SK-N-SH (cell line): ENCODE data around the gene NAALADL2. TPM values are rescaled to one million over a fixed set of nuclear protein-coding genes. Genes with fewer than 3 reads are reported as not detected.
A peak's percentile ranks its signal among the peaks of the same experiment; 100 is the strongest.

ENCODE experiments used
- CTCF ChIA-PET: fragments of 300-600, 350-600 bp; formaldehyde crosslinking; extraction: SDS; loops from one replicate; lab custom pipeline; 2021; lab: Yijun Ruan, JAX
- POLR2A ChIA-PET: fragments of 350-600 bp; sonication (Branson Sonifier 250); formaldehyde crosslinking; extraction: SDS; loops from one replicate; lab custom pipeline; 2020; ENCODE audit warnings: antibody characterized with exemption, inconsistent platforms; lab: Yijun Ruan, JAX
- DNase-seq: peaks from one replicate; pipeline ENCODE4 v3.0.0; 2012
- H2AFZ ChIP-seq: fragments of 200-600 bp; sonication (generic); 2 replicates; pipeline ENCODE4 v1.8.1; 2016; ENCODE audit warnings: antibody characterized with exemption, mild to moderate bottlenecking, low read depth
- H3F3A ChIP-seq: fragments of 200-600 bp; sonication (generic); replicated peaks from 2 replicates; pipeline ENCODE3; 2016; ENCODE audit warnings: antibody characterized with exemption, mild to moderate bottlenecking; ENCODE audit not compliant: insufficient read depth
- H3K27ac ChIP-seq, 2 experiments: fragments of 200-500 bp in 1 of 2; fragments of 200-600 bp in 1 of 2; sonication (Bioruptor generic) in 1 of 2; sonication (generic), shearing (Covaris generic) in 1 of 2; 2 replicates each; pipeline versions ENCODE4 v1.5.1 to v1.6.1; 2014 to 2016; ENCODE audit warnings: low read depth in 2 of 2, inconsistent platforms in 1 of 2, low read length in 1 of 2, mild to moderate bottlenecking in 1 of 2, mixed read lengths in 1 of 2
- H3K27me3 ChIP-seq: fragments of 200-600 bp; sonication (generic), shearing (Covaris generic); 2 replicates; pipeline ENCODE4 v1.6.1; 2016; ENCODE audit warnings: mixed run types; ENCODE audit not compliant: insufficient read depth
- H3K36me3 ChIP-seq, 2 experiments: fragments of 200-500 bp in 1 of 2; fragments of 200-600 bp in 1 of 2; sonication (Bioruptor generic) in 1 of 2; sonication (generic) in 1 of 2; replicated peaks in 1 of 2; 2 replicates each; pipeline versions ENCODE3 to v1.5.1; 2014 to 2016; ENCODE audit warnings: low read length in 1 of 2, mild to moderate bottlenecking in 1 of 2; ENCODE audit not compliant: insufficient read depth in 2 of 2, control insufficient read depth in 1 of 2
- H3K4me1 ChIP-seq, 2 experiments: fragments of 200-500 bp in 1 of 2; fragments of 200-600 bp in 1 of 2; sonication (Bioruptor generic) in 1 of 2; sonication (generic), shearing (Covaris generic) in 1 of 2; 2 replicates each; pipeline versions ENCODE4 v1.5.1 to v1.6.1; 2014 to 2016; ENCODE audit warnings: low read depth in 1 of 2, low read length in 1 of 2, mixed run types in 1 of 2; ENCODE audit not compliant: insufficient read depth in 2 of 2, control insufficient read depth in 1 of 2
- H3K4me2 ChIP-seq: fragments of 200-600 bp; sonication (generic), shearing (Covaris generic); 2 replicates; pipeline ENCODE4 v1.6.1; 2017; ENCODE audit warnings: mixed run types
- H3K4me3 ChIP-seq, 2 experiments: fragments of 200-500 bp in 1 of 2; fragments of 200-600 bp in 1 of 2; sonication (Bioruptor generic) in 1 of 2; sonication (generic), shearing (Covaris generic) in 1 of 2; 2 replicates each; pipeline versions ENCODE4 v1.5.1 to v1.8.1; 2014 to 2016; ENCODE audit warnings: low read depth in 2 of 2, inconsistent platforms in 1 of 2, low read length in 1 of 2, mild to moderate bottlenecking in 1 of 2, mixed read lengths in 1 of 2, moderate library complexity in 1 of 2
- H3K79me2 ChIP-seq: fragments of 200-600 bp; sonication (generic); 2 replicates; pipeline ENCODE4 v1.8.1; 2017; ENCODE audit warnings: mild to moderate bottlenecking; ENCODE audit not compliant: insufficient read depth
- H3K9ac ChIP-seq: fragments of 200-600 bp; sonication (generic); 2 replicates; pipeline ENCODE4 v1.6.1; 2017; ENCODE audit warnings: mixed run types
- H3K9me2 ChIP-seq: fragments of 200-600 bp; sonication (generic); 2 replicates; pipeline ENCODE4 v1.6.1; 2017; ENCODE audit warnings: mixed run types
- H3K9me3 ChIP-seq: fragments of 200-600 bp; sonication (generic); 2 replicates; pipeline ENCODE4 v1.6.1; 2017; ENCODE audit warnings: mixed run types, mild to moderate bottlenecking, moderate library complexity
- H4K20me1 ChIP-seq: fragments of 200-600 bp; sonication (generic); 2 replicates; pipeline ENCODE4 v1.6.1; 2017; ENCODE audit warnings: mild to moderate bottlenecking, mixed run types; ENCODE audit not compliant: insufficient read depth
- CHD2 ChIP-seq: fragments of 150-350 bp; IDR thresholded peaks from 2 replicates; pipeline ENCODE4 v1.6.1; 2018; ENCODE audit warnings: low read length; ENCODE audit not compliant: partially characterized antibody
- EP300 ChIP-seq, 2 experiments: IDR thresholded peaks; 2 replicates each; pipeline versions ENCODE4 v1.4.0 to v1.6.1; 2012; ENCODE audit warnings: borderline replicate concordance in 1 of 2, low read depth in 1 of 2, low read length in 1 of 2
- FOSL2 ChIP-seq: IDR thresholded peaks from 2 replicates; pipeline ENCODE4 v1.4.0; 2012; ENCODE audit warnings: low read depth, mild to moderate bottlenecking, moderate library complexity, borderline replicate concordance
- FOXM1 ChIP-seq: IDR thresholded peaks from 2 replicates; pipeline ENCODE4 v1.4.0; 2012; ENCODE audit warnings: low read depth, mild to moderate bottlenecking
- GABPA ChIP-seq: IDR thresholded peaks from 2 replicates; pipeline ENCODE4 v1.4.0; 2012; ENCODE audit warnings: low read depth, mild to moderate bottlenecking
- MXI1 ChIP-seq: IDR thresholded peaks from 2 replicates; pipeline ENCODE4 v1.6.1; 2012; ENCODE audit warnings: mild to moderate bottlenecking, low read depth, low read length, improper control_type of control experiment
- PBX3 ChIP-seq: IDR thresholded peaks from 2 replicates; pipeline ENCODE4; 2012
- POLR2AphosphoS5 ChIP-seq: IDR thresholded peaks from 2 replicates; pipeline ENCODE4 v1.6.1; 2012; ENCODE audit warnings: low read depth, low read length
- SMC3 ChIP-seq: IDR thresholded peaks from 2 replicates; pipeline ENCODE4 v1.6.1; 2012; ENCODE audit warnings: low read depth, low read length, improper control_type of control experiment
- TAF1 ChIP-seq: IDR thresholded peaks from 2 replicates; pipeline ENCODE4 v1.6.1; 2012; ENCODE audit warnings: low read depth, mild to moderate bottlenecking, low read length, moderate library complexity, borderline replicate concordance
- TCF12 ChIP-seq: IDR thresholded peaks from 2 replicates; pipeline ENCODE4 v1.4.0; 2012
- USF1 ChIP-seq: IDR thresholded peaks from 2 replicates; pipeline ENCODE4 v1.4.0; 2012; ENCODE audit warnings: low read depth, borderline replicate concordance
- USF2 ChIP-seq: fragments of 150-350 bp; IDR thresholded peaks from 2 replicates; pipeline ENCODE4 v1.6.1; 2017; ENCODE audit warnings: antibody characterized with exemption, low read length, low read depth, borderline replicate concordance
- YY1 ChIP-seq: IDR thresholded peaks from 2 replicates; pipeline ENCODE4 v1.4.0; 2012; ENCODE audit warnings: low read depth, mild to moderate bottlenecking
- WGBS: methylation state at CpG from one replicate; pipeline ENCODE4 v1.1.6; 2017; ENCODE audit warnings: low lambda C conversion rate; 5-methylcytosine and 5-hydroxymethylcytosine counted together
- polyA plus RNA-seq, 3 experiments: library from polyadenylated mRNA; depleted of rRNA; stranded (reverse); fragments of >200 nt; gene quantifications; 2 replicates each; pipeline ENCODE4 v1.2.3, GENCODE V29; 2012

Gene NAALADL2
- polyA plus RNA-seq, 1 of the 3 experiments (the other 2 are of a cell fraction), result 1.2 TPM

- H3K27me3 ChIP-seq, result no peaks in the 10 kb centered on the region
- no peaks in the 10 kb centered on the region for H3K36me3 ChIP-seq
- H3F3A ChIP-seq, result peaks cover 9% of the 10 kb centered on the region
- H3K4me1 ChIP-seq, result peaks cover 0 to 5% of the 10 kb centered on the region in 2 experiments; a peak in 2 of 4 replicates
- no peaks in the 10 kb centered on the region for H3K9me2 ChIP-seq
- H3K9me3 ChIP-seq, result no peaks in the 10 kb centered on the region
- POLR2A ChIA-PET, result no interaction called here
- no peak overlapping the region for H3K4me3 ChIP-seq
- no peak overlapping the region for H2AFZ ChIP-seq
- no peak overlapping the region for H3K9ac ChIP-seq
- H3K4me2 ChIP-seq, result no peak overlapping the region
- H4K20me1 ChIP-seq, result no peaks in the 10 kb centered on the region
- 95% methylated on average over 3 of the region's 4 CpGs for WGBS
- TF ChIP-seq MXI1 (no peak), USF2 (no peak), YY1 (no peak), TAF1 (no peak), USF1 (no peak), EP300 (IDR thresholded peaks at IDR 0.05; ENCODE audit: borderline replicate concordance in 1 of 2, low read depth in 1 of 2, low read length in 1 of 2) (no peak), PBX3 (no peak), FOSL2 (no peak), FOXM1 (no peak), CHD2 (no peak), POLR2AphosphoS5 (no peak)
- TF ChIP-seq, all 33 proteins: peak for 0
- Histone ChIP-seq H3K79me2 (no peaks in the 10 kb centered on the region), H3K27ac (no peak overlapping the region)
- CTCF ChIA-PET, result interaction anchor here (1.2 kb wide), 2 partner anchors 11 to 13 kb away, joined by 3 to 5 read pairs; no protein-coding TSS in a partner anchor
- DNase-seq, result no peak
These were observed 399.6 kb downstream of the NAALADL2 start for GRCh38 chr3:175258763-175259162.

- TF ChIP-seq PBX3 (peak; percentile 27; the same call in 1 of the 2 replicates), GABPA (no peak), SMC3 (no peak), TCF12 (peak; percentile 50; the same call in 1 of the 2 replicates), EP300 (IDR thresholded peaks at IDR 0.05; ENCODE audit: borderline replicate concordance in 1 of 2, low read depth in 1 of 2, low read length in 1 of 2) (peak in 1 of 2 experiments; percentile 35; a peak in 1 of 4 replicates), FOSL2 (peak; percentile 54; the same call in 1 of the 2 replicates)
- no peak overlapping the region; the same call in 1 of the 2 replicates for H3K9ac ChIP-seq
- POLR2A ChIA-PET, result no interaction called here
- peaks cover 0 to 5% of the 10 kb centered on the region in 2 experiments; a peak in 2 of 4 replicates for H3K4me1 ChIP-seq
- H3K4me3 ChIP-seq, result no peak overlapping the region; a peak in 1 of 4 replicates
- H3K27me3 ChIP-seq, result no peaks in the 10 kb centered on the region
- no peaks in the 10 kb centered on the region for H3K79me2 ChIP-seq
- no peaks in the 10 kb centered on the region for H3K9me3 ChIP-seq
- H4K20me1 ChIP-seq, result no peaks in the 10 kb centered on the region
- CTCF ChIA-PET, result no interaction called here
- peak overlapping the region; percentile 43; the same call in 1 of the 2 replicates for H3K4me2 ChIP-seq
- H3K9me2 ChIP-seq, result no peaks in the 10 kb centered on the region
- H3K36me3 ChIP-seq, result peaks cover 0 to 3% of the 10 kb centered on the region in 2 experiments
- peak overlapping the region in 1 of 2 experiments; percentile 69; a peak in 3 of 4 replicates for H3K27ac ChIP-seq
- no peak for DNase-seq
- H2AFZ ChIP-seq, result peak overlapping the region; percentile 46; the same call in 1 of the 2 replicates
- H3F3A ChIP-seq, result peaks cover 9% of the 10 kb centered on the region
- WGBS, result 19% methylated on average over 3 of the region's 3 CpGs
These were observed 401.1 kb downstream of the NAALADL2 start for GRCh38 chr3:175260145-175260794.
